VCaP (cell line): ENCODE results near the gene GNAO1.
A peak's percentile ranks its signal among the peaks of the same experiment; 100 is the strongest.

Experiments used
- H3K27ac ChIP-seq: fragments of 450-650 bp; 2 replicates; pipeline ENCODE4 v1.5.1; 2017
- TF ChIP-seq, protein P1 (sequence below): fragments of 450-650 bp; conservative IDR thresholded peaks from 2 replicates; pipeline ENCODE4 v1.5.1; 2017; ENCODE audit warnings: mild to moderate bottlenecking, moderate library complexity

Gene GNAO1

GRCh38 chr16:56312556-56312955 lies 121.3 kb downstream of the GNAO1 start:
- TF ChIP-seq, protein P1, sequence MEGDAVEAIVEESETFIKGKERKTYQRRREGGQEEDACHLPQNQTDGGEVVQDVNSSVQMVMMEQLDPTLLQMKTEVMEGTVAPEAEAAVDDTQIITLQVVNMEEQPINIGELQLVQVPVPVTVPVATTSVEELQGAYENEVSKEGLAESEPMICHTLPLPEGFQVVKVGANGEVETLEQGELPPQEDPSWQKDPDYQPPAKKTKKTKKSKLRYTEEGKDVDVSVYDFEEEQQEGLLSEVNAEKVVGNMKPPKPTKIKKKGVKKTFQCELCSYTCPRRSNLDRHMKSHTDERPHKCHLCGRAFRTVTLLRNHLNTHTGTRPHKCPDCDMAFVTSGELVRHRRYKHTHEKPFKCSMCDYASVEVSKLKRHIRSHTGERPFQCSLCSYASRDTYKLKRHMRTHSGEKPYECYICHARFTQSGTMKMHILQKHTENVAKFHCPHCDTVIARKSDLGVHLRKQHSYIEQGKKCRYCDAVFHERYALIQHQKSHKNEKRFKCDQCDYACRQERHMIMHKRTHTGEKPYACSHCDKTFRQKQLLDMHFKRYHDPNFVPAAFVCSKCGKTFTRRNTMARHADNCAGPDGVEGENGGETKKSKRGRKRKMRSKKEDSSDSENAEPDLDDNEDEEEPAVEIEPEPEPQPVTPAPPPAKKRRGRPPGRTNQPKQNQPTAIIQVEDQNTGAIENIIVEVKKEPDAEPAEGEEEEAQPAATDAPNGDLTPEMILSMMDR = no peak
- H3K27ac ChIP-seq = no peak overlapping the region

- TF ChIP-seq, protein P1 = no peak
These were observed 123.1 kb downstream of the GNAO1 start for GRCh38 chr16:56314244-56314850.

DNA sequence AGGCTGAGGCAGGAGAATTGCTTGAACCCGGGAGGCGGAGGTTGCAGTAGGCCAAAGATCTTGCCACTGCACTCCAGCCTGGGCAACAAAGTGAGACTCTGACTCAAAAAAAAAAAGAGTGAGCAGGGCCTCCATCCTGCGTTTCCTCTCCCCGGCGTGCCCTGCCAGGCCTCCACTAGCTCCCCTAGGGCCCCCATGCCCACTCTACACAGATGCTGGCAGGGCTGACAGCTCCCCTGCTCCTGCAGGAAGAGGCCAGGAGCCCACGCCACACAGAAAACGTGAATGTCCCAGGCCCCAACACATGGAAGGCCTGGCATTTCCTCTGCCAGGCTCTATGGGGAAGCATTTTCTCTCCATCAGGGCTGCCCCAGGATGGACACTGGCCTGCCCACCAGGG lies 124.7 kb downstream of the GNAO1 start:
- no peak overlapping the region for H3K27ac ChIP-seq
- TF ChIP-seq, protein P1 = no peak

More at GRCh38 chr16:56314244-56314850, 123.1 kb downstream of the GNAO1 start:
- H3K27ac ChIP-seq = no peak overlapping the region

- TF ChIP-seq, protein P1 = no peak
These were observed 125.3 kb downstream of the GNAO1 start for GRCh38 chr16:56316545-56316944.

DNA sequence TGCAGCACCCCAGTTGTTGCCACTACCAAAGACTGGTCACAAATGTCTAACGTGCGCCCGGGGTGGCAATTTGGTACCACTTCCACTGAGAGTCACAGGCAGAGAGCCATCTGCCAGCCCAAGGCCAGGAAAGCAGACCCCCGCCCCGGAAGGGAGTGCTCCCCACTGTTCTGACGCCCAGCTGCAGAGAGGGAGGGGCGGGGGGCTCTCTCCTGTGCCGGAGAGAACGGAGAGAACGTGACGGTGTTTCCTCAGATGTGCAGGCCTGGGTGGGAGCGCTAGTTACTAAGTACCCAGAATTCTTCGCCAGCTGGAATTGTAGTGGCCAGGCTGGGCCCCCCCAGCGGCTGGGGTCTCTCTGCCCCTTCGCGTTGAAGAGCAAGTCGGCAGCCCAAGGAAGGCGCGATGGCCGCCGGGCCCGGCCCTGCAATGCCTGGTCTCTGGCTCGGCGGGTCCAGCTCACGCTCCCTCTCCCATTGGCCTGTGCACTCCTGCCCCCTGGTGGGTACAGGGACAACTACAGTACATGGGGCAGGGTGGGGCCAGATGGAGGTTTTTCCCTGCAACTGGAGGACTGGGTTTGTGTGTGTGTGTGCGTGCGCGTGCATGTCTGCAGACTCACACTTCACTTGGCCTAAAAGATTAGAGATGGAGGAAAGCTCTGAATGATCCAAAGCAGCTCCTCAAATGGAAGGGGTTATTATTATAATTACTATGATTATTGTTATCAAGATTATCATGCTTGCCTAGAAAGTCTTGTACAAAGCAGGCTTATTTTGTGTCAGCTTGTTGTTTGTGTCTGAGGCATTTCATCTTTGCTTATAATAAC lies 126.9 kb downstream of the GNAO1 start:
- H3K27ac ChIP-seq = no peak overlapping the region; the same call in 1 of the 2 replicates

More at GRCh38 chr16:56316545-56316944, 125.3 kb downstream of the GNAO1 start:
- H3K27ac ChIP-seq = no peak overlapping the region

DNA sequence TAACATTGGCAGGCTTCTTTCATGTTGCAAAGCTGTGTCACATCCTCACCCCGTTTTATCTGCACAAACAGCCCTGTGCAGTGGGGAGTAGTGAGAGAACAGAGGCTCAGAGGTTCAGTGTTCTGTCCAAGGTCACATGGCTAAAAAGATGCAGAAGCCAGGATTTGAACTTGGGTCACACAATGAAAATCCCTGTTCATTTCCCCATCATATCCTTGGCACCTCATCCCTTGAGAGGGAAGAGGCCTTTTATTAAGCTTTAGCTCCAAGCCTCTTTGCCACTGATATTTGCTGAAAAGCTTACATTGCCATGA lies 127.5 kb downstream of the GNAO1 start:
- TF ChIP-seq, protein P1 = no peak
- H3K27ac ChIP-seq = no peak overlapping the region

More for the DNA sequence above, 126.9 kb downstream of the GNAO1 start:
- TF ChIP-seq, protein P1 = peak; percentile 88

GRCh38 chr16:56319376-56319775 lies 128.1 kb downstream of the GNAO1 start:
- no peak overlapping the region for H3K27ac ChIP-seq

More at GRCh38 chr16:56319376-56319775, 128.1 kb downstream of the GNAO1 start:
- TF ChIP-seq, protein P1 = no peak
